Measurements from ENCODE around the gene KCNK1.

KCNK1 gene

GRCh38 chr1:233613252-233614172 is at the start of gene KCNK1:
TSS of gene KCNK1 (plus strand) at chr1:233614106. CDS start at chr1:233614172, 66 bp downstream.
- no peak for DNase-seq

- DNase-seq, result no peak
These were observed 48.6 kb upstream of the KCNK1 start for GRCh38 chr1:233565313-233565712.

- DNase-seq, result no peak
These were observed 47.0 kb upstream of the KCNK1 start for GRCh38 chr1:233566886-233567285.

GRCh38 chr1:233569636-233570035 is 44.3 kb upstream of the KCNK1 start:
- no peak for DNase-seq

GRCh38 chr1:233570216-233570615 is 43.7 kb upstream of the KCNK1 start:
- DNase-seq, result no peak

- DNase-seq, result no peak
These were observed 43.2 kb upstream of the KCNK1 start for GRCh38 chr1:233570706-233571105.

- no peak for DNase-seq
These were observed 41.0 kb upstream of the KCNK1 start for GRCh38 chr1:233572896-233573295.

- DNase-seq, result no peak
These were observed 38.5 kb upstream of the KCNK1 start for GRCh38 chr1:233575450-233575849.

- DNase-seq, result no peak
These were observed 31.5 kb upstream of the KCNK1 start for GRCh38 chr1:233582439-233582838.

- DNase-seq, result no peak
These were observed 29.5 kb upstream of the KCNK1 start for GRCh38 chr1:233584376-233584775.

GRCh38 chr1:233584931-233585330 is 29.0 kb upstream of the KCNK1 start:
- DNase-seq, result no peak

- no peak for DNase-seq
These were observed 27.6 kb upstream of the KCNK1 start for GRCh38 chr1:233586301-233586700.

- DNase-seq, result no peak
These were observed 26.7 kb upstream of the KCNK1 start for GRCh38 chr1:233587196-233587595.

GRCh38 chr1:233587958-233588799 is 25.7 kb upstream of the KCNK1 start:
- no peak for DNase-seq

GRCh38 chr1:233597489-233597901 is 16.4 kb upstream of the KCNK1 start:
- no peak for DNase-seq

- DNase-seq, result peak in 1 of 2 donors; percentile 3
These were observed 14.9 kb upstream of the KCNK1 start for GRCh38 chr1:233598891-233599541.

- DNase-seq, result no peak
These were observed 14.3 kb upstream of the KCNK1 start for GRCh38 chr1:233599542-233600073.

- no peak for DNase-seq
These were observed 13.4 kb upstream of the KCNK1 start for GRCh38 chr1:233600488-233600887.

- no peak for DNase-seq
These were observed 10.4 kb upstream of the KCNK1 start for GRCh38 chr1:233603478-233603877.

- no peak for DNase-seq
These were observed 8.7 kb upstream of the KCNK1 start for GRCh38 chr1:233605205-233605604.

- DNase-seq, result no peak
These were observed 7.1 kb upstream of the KCNK1 start for GRCh38 chr1:233606813-233607212.

GRCh38 chr1:233607252-233608119 is 6.4 kb upstream of the KCNK1 start:
- DNase-seq, result no peak
